Peyer's patch (tissue), 4 donors: ENCODE measurements around the gene DNAJB13.

Experiments
- POLR2A ChIP-seq, 2 donors: fragments of 450-650 bp; IDR thresholded peaks; one replicate each; pipeline ENCODE4 v1.5.1; 2017; ENCODE audit warnings: antibody characterized with exemption in 2 of 2, mild to moderate bottlenecking in 2 of 2, moderate library complexity in 2 of 2
- TF ChIP-seq, protein P1 (sequence below), 6 experiments: fragments of 450-650 bp in 4 of 6; fragments of 200-600 bp in 2 of 6; sonication (generic) in 1 of 6; IDR thresholded peaks; one replicate each; pipeline ENCODE4 v1.5.1; 2017 to 2019; ENCODE audit warnings: antibody characterized with exemption in 6 of 6, mild to moderate bottlenecking in 3 of 6, moderate library complexity in 1 of 6

DNA sequence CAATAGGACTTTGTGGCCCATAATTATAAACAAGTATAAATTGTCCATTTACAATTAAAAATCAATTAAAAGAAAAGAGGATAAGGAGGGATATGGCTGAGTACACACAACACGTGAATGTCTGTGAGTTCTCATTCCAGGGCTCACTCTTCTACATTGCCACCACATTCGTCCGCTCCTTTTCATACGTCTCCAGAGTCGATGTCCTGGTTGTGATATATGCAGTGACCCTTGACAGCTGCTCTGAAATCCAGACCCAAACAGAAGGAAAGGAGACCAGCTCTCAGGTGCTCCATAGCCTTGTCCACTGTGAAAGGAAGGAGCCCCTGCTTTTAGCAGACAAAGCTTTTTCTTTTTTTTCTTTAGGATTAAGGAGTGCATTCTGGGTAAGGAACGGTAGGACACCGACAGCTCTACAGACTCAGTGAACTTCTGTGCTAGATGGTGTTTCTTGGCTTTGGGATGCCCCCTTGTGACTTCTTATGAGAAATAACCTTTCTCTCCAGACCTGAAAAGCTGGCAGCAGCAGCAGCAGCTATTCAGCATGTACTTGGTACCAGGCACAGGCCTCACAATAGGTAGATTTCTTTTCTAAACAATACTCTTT is 19.7 kb upstream of the DNAJB13 start:
- TF ChIP-seq, protein P1, sequence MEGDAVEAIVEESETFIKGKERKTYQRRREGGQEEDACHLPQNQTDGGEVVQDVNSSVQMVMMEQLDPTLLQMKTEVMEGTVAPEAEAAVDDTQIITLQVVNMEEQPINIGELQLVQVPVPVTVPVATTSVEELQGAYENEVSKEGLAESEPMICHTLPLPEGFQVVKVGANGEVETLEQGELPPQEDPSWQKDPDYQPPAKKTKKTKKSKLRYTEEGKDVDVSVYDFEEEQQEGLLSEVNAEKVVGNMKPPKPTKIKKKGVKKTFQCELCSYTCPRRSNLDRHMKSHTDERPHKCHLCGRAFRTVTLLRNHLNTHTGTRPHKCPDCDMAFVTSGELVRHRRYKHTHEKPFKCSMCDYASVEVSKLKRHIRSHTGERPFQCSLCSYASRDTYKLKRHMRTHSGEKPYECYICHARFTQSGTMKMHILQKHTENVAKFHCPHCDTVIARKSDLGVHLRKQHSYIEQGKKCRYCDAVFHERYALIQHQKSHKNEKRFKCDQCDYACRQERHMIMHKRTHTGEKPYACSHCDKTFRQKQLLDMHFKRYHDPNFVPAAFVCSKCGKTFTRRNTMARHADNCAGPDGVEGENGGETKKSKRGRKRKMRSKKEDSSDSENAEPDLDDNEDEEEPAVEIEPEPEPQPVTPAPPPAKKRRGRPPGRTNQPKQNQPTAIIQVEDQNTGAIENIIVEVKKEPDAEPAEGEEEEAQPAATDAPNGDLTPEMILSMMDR (IDR thresholded peaks at IDR 0.05), result peak in 3 of 6 experiments; percentile 68 to 75 (median 69)
- TF ChIP-seq POLR2A (IDR thresholded peaks at IDR 0.05), result no peak
